ENCODE results near the gene AMOTL1. TPM values are rescaled to one million over a fixed set of nuclear protein-coding genes. Genes with fewer than 3 reads are reported as not detected.
A peak's percentile ranks its signal among the peaks of the same experiment; 100 is the strongest.

The AMOTL1 gene
- total RNA-seq, 1 donor from 2014 or later = 45.6 TPM

DNA sequence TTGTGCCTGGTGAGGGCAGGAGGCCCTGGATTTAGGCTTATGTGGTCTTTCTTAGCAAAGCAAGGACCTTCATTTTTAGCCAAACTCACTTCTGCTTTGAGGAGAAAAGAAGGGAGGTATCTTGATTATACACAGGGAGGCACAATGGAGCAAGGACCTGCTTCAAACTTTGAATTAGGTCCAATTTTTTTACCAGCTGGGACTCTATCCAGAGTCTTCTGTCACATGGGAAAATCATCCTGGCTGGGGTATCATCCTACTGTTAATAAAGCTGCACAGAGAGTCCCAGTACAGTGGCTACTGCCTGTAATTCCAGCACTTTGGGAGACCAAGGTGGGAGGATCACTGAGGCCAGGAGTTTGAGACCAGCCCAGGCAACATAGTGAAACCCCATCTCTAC lies 117.4 kb downstream of the AMOTL1 start:
- Mint-ChIP-seq H3K4me3 (ENCODE audit: unreplicated experiment) (no peak overlapping the region), H3K27me3 (ENCODE audit: low read depth) (no peaks in the 10 kb centered on the region), H3K36me3 (ENCODE audit: low read depth) (peaks cover 19% of the 10 kb centered on the region), H3K9me3 (ENCODE audit: low read depth) (peaks cover 9% of the 10 kb centered on the region), H3K4me1 (ENCODE audit: low read depth) (no peaks in the 10 kb centered on the region), H3K27ac (ENCODE audit: unreplicated experiment) (no peak overlapping the region)
- DNase-seq (ENCODE audit: low spot score) = no peak
- TF ChIP-seq, protein P1, sequence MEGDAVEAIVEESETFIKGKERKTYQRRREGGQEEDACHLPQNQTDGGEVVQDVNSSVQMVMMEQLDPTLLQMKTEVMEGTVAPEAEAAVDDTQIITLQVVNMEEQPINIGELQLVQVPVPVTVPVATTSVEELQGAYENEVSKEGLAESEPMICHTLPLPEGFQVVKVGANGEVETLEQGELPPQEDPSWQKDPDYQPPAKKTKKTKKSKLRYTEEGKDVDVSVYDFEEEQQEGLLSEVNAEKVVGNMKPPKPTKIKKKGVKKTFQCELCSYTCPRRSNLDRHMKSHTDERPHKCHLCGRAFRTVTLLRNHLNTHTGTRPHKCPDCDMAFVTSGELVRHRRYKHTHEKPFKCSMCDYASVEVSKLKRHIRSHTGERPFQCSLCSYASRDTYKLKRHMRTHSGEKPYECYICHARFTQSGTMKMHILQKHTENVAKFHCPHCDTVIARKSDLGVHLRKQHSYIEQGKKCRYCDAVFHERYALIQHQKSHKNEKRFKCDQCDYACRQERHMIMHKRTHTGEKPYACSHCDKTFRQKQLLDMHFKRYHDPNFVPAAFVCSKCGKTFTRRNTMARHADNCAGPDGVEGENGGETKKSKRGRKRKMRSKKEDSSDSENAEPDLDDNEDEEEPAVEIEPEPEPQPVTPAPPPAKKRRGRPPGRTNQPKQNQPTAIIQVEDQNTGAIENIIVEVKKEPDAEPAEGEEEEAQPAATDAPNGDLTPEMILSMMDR (IDR thresholded peaks at IDR 0.05) = no peak

GRCh38 chr11:94888204-94888603 lies 120.0 kb downstream of the AMOTL1 start:
- Mint-ChIP-seq H3K27ac (ENCODE audit: unreplicated experiment) (no peak overlapping the region), H3K36me3 (ENCODE audit: low read depth) (peaks cover 24% of the 10 kb centered on the region)
- TF ChIP-seq, protein P1 (IDR thresholded peaks at IDR 0.05) = no peak

DNA sequence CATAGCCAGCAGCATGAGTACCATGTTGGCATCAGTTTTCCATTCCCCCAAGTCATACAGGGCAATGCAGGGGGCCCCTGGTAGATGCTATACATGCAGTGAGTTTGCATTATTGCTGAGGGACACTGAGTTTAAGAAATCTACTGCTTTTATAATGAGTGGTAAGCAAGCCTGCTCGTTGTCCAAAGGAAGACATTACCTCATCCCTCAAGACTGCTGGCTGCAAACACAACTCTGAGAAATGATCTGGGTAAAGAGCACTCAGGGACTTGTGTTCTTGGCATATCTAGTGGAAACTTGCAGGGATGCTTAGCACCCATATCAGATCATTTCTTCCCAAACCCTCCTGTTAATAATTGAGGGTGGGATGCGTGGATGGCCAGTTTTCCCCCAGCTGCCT lies 127.3 kb downstream of the AMOTL1 start:
- Mint-ChIP-seq H3K9me3 (ENCODE audit: low read depth) (peaks cover 30% of the 10 kb centered on the region), H3K4me3 (ENCODE audit: unreplicated experiment) (no peak overlapping the region), H3K4me1 (ENCODE audit: low read depth) (peaks cover 12% of the 10 kb centered on the region), H3K36me3 (ENCODE audit: low read depth) (peaks cover 24% of the 10 kb centered on the region), H3K27ac (ENCODE audit: unreplicated experiment) (peak overlapping the region; percentile 55), H3K27me3 (ENCODE audit: low read depth) (no peaks in the 10 kb centered on the region)
- TF ChIP-seq, protein P1 (IDR thresholded peaks at IDR 0.05) = no peak
- DNase-seq (ENCODE audit: low spot score) = no peak

More at GRCh38 chr11:94888204-94888603, 120.0 kb downstream of the AMOTL1 start:
- Mint-ChIP-seq H3K4me3 (ENCODE audit: unreplicated experiment) (no peak overlapping the region), H3K27me3 (ENCODE audit: low read depth) (no peaks in the 10 kb centered on the region), H3K4me1 (ENCODE audit: low read depth) (no peaks in the 10 kb centered on the region), H3K9me3 (ENCODE audit: low read depth) (peaks cover 20% of the 10 kb centered on the region)
- DNase-seq (ENCODE audit: low spot score) = no peak

DNA sequence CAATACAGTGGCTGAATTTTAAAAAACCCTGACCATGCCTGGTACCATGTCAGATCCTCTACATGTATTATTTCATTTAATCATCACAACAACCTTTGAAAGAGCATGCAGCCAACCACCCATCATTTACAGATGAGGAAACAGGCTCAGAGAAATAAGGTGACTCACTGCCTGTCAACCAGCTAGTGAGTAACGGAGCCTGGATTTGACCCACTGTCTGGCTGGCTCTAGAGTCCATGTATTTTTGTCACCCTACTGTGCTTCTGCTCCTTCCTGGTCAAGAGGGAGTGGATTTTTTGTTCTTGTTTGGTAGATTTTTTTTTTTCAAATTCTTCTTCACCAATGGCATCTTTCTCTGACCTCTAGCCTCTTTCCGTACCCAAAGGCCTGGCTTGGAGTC lies 127.8 kb downstream of the AMOTL1 start:
- Mint-ChIP-seq H3K36me3 (ENCODE audit: low read depth) (peaks cover 24% of the 10 kb centered on the region), H3K4me1 (ENCODE audit: low read depth) (peaks cover 12% of the 10 kb centered on the region), H3K27ac (ENCODE audit: unreplicated experiment) (peak overlapping the region; percentile 55), H3K4me3 (ENCODE audit: unreplicated experiment) (no peak overlapping the region), H3K9me3 (ENCODE audit: low read depth) (peaks cover 30% of the 10 kb centered on the region), H3K27me3 (ENCODE audit: low read depth) (no peaks in the 10 kb centered on the region)
- TF ChIP-seq, protein P1 (IDR thresholded peaks at IDR 0.05) = no peak
- no peak for DNase-seq (ENCODE audit: low spot score)

DNA sequence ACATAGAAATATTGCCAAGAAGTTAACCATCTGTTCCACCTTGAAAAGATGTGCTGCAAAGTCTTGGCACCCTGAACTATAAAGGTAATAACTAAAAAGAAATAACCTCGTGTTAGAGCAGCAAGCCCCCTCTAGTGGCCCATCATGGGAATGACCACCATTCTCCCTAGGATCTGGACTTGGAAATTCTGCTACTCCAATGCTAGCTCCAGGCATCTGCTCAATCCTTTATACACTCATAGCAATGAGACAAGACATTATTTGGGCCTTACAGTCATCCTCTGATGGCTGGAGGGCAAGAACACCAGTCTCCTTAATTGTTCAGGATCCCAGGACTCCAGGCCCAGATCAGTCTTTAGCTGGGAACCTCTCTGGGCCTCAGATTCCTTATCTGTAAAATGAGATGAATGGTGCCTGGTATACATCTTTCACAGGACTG lies 129.2 kb downstream of the AMOTL1 start:
- H3K9me3 Mint-ChIP-seq (ENCODE audit: low read depth) = peaks cover 28% of the 10 kb centered on the region
- H3K4me1 Mint-ChIP-seq (ENCODE audit: low read depth) = peaks cover 12% of the 10 kb centered on the region
- H3K36me3 Mint-ChIP-seq (ENCODE audit: low read depth) = peaks cover 21% of the 10 kb centered on the region
- peak overlapping the region; percentile 22 for H3K27ac Mint-ChIP-seq (ENCODE audit: unreplicated experiment)
- H3K27me3 Mint-ChIP-seq (ENCODE audit: low read depth) = no peaks in the 10 kb centered on the region
- TF ChIP-seq, protein P1 (IDR thresholded peaks at IDR 0.05) = peak; percentile 94
- no peak for DNase-seq (ENCODE audit: low spot score)
- no peak overlapping the region for H3K4me3 Mint-ChIP-seq (ENCODE audit: unreplicated experiment)
